OCI-LY7 (cell line): ENCODE data around the gene BRINP2. TPM values are rescaled to one million over a fixed set of nuclear protein-coding genes. Genes with fewer than 3 reads are reported as not detected.

Experiments used
- BruUV-seq: library from RNA; stranded (reverse); fragments of 400-500 nt; replicated peaks from 2 replicates; lab custom pipeline; 2021; lab: Mats Ljungman, UMichigan
- CTCF ChIA-PET: fragments of 300-600 bp; sonication (Branson Sonifier 250); formaldehyde crosslinking; loops from one replicate; lab custom pipeline; 2022; ENCODE audit warnings: antibody characterized with exemption; ENCODE audit not compliant: unreplicated experiment; lab: Charles Lee
- POLR2A ChIA-PET: fragments of 300-600 bp; sonication (Branson Sonifier 250); formaldehyde crosslinking; loops from one replicate; lab custom pipeline; 2022; ENCODE audit warnings: antibody characterized with exemption; lab: Charles Lee
- DNase-seq: peaks from one replicate; pipeline ENCODE4 v3.0.0-alpha.2; 2015; ENCODE audit warnings: low spot score
- H2AFZ ChIP-seq: fragments of 200-600 bp; sonication (generic), shearing (Covaris generic); 2 replicates; pipeline ENCODE4 v1.6.1; 2014; ENCODE audit warnings: mild to moderate bottlenecking, antibody characterized with exemption, low read length, moderate library complexity
- H3K27ac ChIP-seq: fragments of 200-600 bp; sonication (generic); 2 replicates; pipeline ENCODE4 v1.5.1; 2014; ENCODE audit warnings: mixed run types, low read depth, mild to moderate bottlenecking, moderate library complexity, low read length, inconsistent platforms; ENCODE audit not compliant: poor library complexity, severe bottlenecking
- H3K36me3 ChIP-seq: fragments of 200-600 bp; sonication (generic); 2 replicates; pipeline ENCODE4 v1.6.1; 2014; ENCODE audit warnings: mild to moderate bottlenecking, antibody characterized with exemption, low read length, moderate library complexity, mixed read lengths; ENCODE audit not compliant: insufficient read depth
- H3K4me1 ChIP-seq: fragments of 200-600 bp; sonication (generic); 2 replicates; pipeline ENCODE4 v1.5.1; 2014; ENCODE audit warnings: mild to moderate bottlenecking, low read length; ENCODE audit not compliant: insufficient read depth, poor library complexity, severe bottlenecking
- H3K4me2 ChIP-seq: fragments of 200-600 bp; sonication (generic); 2 replicates; pipeline ENCODE4 v1.6.1; 2014; ENCODE audit warnings: mild to moderate bottlenecking, low read length
- H3K4me3 ChIP-seq: fragments of 200-600 bp; sonication (generic); 2 replicates; pipeline ENCODE4 v1.5.1; 2014; ENCODE audit warnings: mild to moderate bottlenecking, low read depth, low read length; ENCODE audit not compliant: poor library complexity, severe bottlenecking
- H3K79me2 ChIP-seq: fragments of 200-600 bp; sonication (generic); 2 replicates; pipeline ENCODE4 v1.6.1; 2016; ENCODE audit warnings: low read depth, mild to moderate bottlenecking, low read length, moderate library complexity, mixed read lengths; ENCODE audit not compliant: insufficient read depth
- H3K9me2 ChIP-seq: fragments of 200-600 bp; sonication (generic); 2 replicates; pipeline ENCODE4 v1.6.1; 2016; ENCODE audit warnings: mild to moderate bottlenecking, low read length, mixed read lengths; ENCODE audit not compliant: insufficient read depth
- H3K9me3 ChIP-seq: fragments of 200-600 bp; sonication (generic); 2 replicates; pipeline ENCODE4 v1.6.1; 2014; ENCODE audit warnings: mild to moderate bottlenecking, mixed run types, low read length, mixed read lengths
- H4K20me1 ChIP-seq: fragments of 200-600 bp; sonication (generic); 2 replicates; pipeline ENCODE4 v1.6.1; 2014; ENCODE audit warnings: mild to moderate bottlenecking, antibody characterized with exemption, low read length, moderate library complexity, mixed read lengths; ENCODE audit not compliant: insufficient read depth
- CTCF ChIP-seq: fragments of 200-600 bp; sonication (generic); conservative IDR thresholded peaks from 2 replicates; pipeline ENCODE4 v1.5.1; 2014; ENCODE audit warnings: mild to moderate bottlenecking, antibody characterized with exemption, low read length, moderate library complexity, mixed read lengths
- EZH2phosphoT487 ChIP-seq: fragments of 200-600 bp; sonication (generic); IDR thresholded peaks from 2 replicates; pipeline ENCODE4 v1.6.1; 2018; ENCODE audit warnings: low read depth, borderline replicate concordance, mild to moderate bottlenecking, mixed run types, antibody characterized with exemption, low read length, moderate library complexity, mixed read lengths
- intact Hi-C: fragments of 100-400 bp; cut with micrococcal nuclease; formaldehyde crosslinking; loops from one replicate; pipeline ENCODE4 v1.10.0; 2022; ENCODE audit not compliant: unreplicated experiment
- total RNA-seq, 2 experiments: library from RNA; depleted of rRNA in 1 of 2; stranded (reverse); fragments of >200 nt in 1 of 2; shearing (Covaris generic) in 1 of 2; gene quantifications; 2 replicates each; pipeline ENCODE4 v1.2.3, GENCODE V29; 2014 to 2022

Gene BRINP2
- total RNA-seq, 2 experiments from 2014 or later = not detected

DNA sequence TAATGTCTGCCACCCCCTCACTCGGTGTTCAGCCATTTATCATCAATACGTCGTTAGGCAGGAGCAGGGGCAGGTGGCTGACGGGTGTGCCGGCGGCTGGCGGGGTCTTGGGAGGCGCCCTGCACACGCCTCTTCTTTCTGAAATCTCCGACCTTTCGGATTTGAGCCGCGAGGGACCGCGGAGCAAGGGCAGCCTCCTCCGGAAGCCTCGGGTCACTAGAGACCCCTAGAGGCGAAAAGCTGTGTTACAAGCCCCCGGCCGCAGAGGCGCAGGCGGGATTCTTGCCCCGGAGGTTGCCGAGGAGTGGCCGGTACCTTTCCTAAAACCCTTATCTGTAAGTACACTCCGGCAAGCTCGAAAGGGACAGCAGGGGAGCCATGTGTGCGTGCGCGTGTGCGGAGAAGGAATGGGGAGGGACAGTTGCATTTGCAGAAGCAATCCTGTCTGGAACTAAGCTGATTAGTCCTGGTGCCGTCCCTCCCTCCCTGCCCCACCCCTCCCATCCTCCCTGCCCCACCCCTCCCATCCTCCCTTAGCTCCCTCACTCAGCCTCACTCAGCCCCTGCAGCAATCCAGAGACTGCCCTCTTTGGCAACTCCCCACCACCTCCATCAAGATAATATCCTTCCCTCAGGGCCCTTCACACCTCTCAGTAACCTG, 11.0 kb downstream of the BRINP2 start:
- no peaks in the 10 kb centered on the region for H3K9me2 ChIP-seq
- no peaks in the 10 kb centered on the region for H4K20me1 ChIP-seq
- no peak overlapping the region for H3K27ac ChIP-seq
- no peaks in the 10 kb centered on the region for H3K79me2 ChIP-seq
- no peak overlapping the region for H3K4me2 ChIP-seq
- BruUV-seq = no TSS peak
- TF ChIP-seq CTCF = peak; percentile 60
- TF ChIP-seq EZH2phosphoT487 = no peak
- ChIA-PET POLR2A (no interaction called here), CTCF (no interaction called here)
- H3K9me3 ChIP-seq = no peaks in the 10 kb centered on the region
- DNase-seq = peak; percentile 0
- no peaks in the 10 kb centered on the region for H3K36me3 ChIP-seq
- intact Hi-C loops = no loop called here
- H3K4me3 ChIP-seq = no peak overlapping the region
- no peak overlapping the region for H2AFZ ChIP-seq
- no peaks in the 10 kb centered on the region for H3K4me1 ChIP-seq

- Histone ChIP-seq H3K79me2 (no peaks in the 10 kb centered on the region), H4K20me1 (no peaks in the 10 kb centered on the region), H3K4me3 (no peak overlapping the region), H3K4me1 (no peaks in the 10 kb centered on the region), H3K4me2 (no peak overlapping the region), H3K27ac (no peak overlapping the region), H3K36me3 (no peaks in the 10 kb centered on the region), H2AFZ (no peak overlapping the region), H3K9me3 (no peaks in the 10 kb centered on the region), H3K9me2 (no peaks in the 10 kb centered on the region)
- no peak for DNase-seq
- TF ChIP-seq CTCF = no peak
- TF ChIP-seq EZH2phosphoT487 = no peak
- BruUV-seq = no TSS peak
- POLR2A ChIA-PET = no interaction called here
- intact Hi-C loops = no loop called here
- CTCF ChIA-PET = interaction anchor here (1.0 kb wide), 1 partner anchor 10 kb away, joined by 3 read pairs; no protein-coding TSS in a partner anchor
These were observed 13.1 kb downstream of the BRINP2 start for GRCh38 chr1:177183836-177184235.

GRCh38 chr1:177185209-177185608, 14.5 kb downstream of the BRINP2 start:
- Histone ChIP-seq H2AFZ (no peak overlapping the region), H3K27ac (no peak overlapping the region), H3K9me3 (no peaks in the 10 kb centered on the region), H3K4me2 (no peak overlapping the region), H3K79me2 (no peaks in the 10 kb centered on the region), H3K36me3 (no peaks in the 10 kb centered on the region), H3K9me2 (no peaks in the 10 kb centered on the region), H4K20me1 (no peaks in the 10 kb centered on the region), H3K4me3 (no peak overlapping the region), H3K4me1 (no peaks in the 10 kb centered on the region)
- no TSS peak for BruUV-seq
- TF ChIP-seq EZH2phosphoT487 (no peak), CTCF (peak; percentile 67)
- ChIA-PET CTCF (no interaction called here), POLR2A (no interaction called here)
- DNase-seq = no peak
- intact Hi-C loops = no loop called here
